Vein endothelial cell (primary cell): Measurements from ENCODE around the gene PIKFYVE. TPM values are rescaled to one million over a fixed set of nuclear protein-coding genes. Genes with fewer than 3 reads are reported as not detected.

Source experiments
- total RNA-seq: library from RNA; depleted of rRNA; stranded (reverse); fragments of >200 nt; gene quantifications from 2 replicates; pipeline ENCODE4 v1.2.3, GENCODE V29; 2012

PIKFYVE gene, protein sequence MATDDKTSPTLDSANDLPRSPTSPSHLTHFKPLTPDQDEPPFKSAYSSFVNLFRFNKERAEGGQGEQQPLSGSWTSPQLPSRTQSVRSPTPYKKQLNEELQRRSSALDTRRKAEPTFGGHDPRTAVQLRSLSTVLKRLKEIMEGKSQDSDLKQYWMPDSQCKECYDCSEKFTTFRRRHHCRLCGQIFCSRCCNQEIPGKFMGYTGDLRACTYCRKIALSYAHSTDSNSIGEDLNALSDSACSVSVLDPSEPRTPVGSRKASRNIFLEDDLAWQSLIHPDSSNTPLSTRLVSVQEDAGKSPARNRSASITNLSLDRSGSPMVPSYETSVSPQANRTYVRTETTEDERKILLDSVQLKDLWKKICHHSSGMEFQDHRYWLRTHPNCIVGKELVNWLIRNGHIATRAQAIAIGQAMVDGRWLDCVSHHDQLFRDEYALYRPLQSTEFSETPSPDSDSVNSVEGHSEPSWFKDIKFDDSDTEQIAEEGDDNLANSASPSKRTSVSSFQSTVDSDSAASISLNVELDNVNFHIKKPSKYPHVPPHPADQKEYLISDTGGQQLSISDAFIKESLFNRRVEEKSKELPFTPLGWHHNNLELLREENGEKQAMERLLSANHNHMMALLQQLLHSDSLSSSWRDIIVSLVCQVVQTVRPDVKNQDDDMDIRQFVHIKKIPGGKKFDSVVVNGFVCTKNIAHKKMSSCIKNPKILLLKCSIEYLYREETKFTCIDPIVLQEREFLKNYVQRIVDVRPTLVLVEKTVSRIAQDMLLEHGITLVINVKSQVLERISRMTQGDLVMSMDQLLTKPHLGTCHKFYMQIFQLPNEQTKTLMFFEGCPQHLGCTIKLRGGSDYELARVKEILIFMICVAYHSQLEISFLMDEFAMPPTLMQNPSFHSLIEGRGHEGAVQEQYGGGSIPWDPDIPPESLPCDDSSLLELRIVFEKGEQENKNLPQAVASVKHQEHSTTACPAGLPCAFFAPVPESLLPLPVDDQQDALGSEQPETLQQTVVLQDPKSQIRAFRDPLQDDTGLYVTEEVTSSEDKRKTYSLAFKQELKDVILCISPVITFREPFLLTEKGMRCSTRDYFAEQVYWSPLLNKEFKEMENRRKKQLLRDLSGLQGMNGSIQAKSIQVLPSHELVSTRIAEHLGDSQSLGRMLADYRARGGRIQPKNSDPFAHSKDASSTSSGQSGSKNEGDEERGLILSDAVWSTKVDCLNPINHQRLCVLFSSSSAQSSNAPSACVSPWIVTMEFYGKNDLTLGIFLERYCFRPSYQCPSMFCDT (N-terminal part only)
- total RNA-seq, result 33.3 and 39.1 TPM in 2 replicates

DNA sequence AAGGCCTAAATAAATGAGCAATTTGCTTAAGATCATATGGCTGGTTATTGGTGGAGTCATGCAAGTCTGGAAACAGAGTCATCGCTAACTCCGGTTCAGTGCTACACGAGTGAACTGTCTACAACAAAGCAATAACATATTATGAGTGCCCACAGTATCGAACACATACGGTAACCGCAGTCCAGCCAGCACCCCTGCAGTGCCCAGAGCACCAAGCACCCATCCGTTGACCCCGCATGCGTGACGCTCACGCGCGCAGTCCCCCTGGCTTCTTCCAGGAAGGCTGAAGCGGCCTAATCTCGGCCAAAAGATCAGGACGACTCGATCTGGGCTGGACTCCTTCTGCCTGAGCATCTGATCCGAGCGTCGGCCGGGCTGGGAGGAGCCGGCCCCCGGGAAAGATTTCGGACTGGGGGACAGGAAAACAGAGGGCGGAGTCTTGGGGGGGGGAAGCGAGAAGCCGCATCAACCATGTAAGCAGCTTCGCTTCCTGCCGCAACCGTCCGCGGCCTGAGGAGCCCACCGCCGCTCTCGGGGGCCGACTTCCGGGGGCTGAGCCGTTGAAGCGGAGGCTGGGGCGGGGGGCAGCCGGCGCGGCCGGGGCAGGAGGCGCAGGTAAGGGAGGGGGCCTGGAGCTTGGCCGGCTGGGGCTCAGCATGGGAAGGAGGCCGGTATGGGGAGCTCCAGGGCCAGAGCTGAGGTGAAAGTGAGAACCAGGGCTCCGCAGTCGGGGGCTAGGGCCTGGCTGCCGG is at the start of gene PIKFYVE:
TSS of gene PIKFYVE (plus strand) at position 455 of the 752 bp plus-strand sequence. CDS start 5,265 bp downstream, outside the sequence.

DNA sequence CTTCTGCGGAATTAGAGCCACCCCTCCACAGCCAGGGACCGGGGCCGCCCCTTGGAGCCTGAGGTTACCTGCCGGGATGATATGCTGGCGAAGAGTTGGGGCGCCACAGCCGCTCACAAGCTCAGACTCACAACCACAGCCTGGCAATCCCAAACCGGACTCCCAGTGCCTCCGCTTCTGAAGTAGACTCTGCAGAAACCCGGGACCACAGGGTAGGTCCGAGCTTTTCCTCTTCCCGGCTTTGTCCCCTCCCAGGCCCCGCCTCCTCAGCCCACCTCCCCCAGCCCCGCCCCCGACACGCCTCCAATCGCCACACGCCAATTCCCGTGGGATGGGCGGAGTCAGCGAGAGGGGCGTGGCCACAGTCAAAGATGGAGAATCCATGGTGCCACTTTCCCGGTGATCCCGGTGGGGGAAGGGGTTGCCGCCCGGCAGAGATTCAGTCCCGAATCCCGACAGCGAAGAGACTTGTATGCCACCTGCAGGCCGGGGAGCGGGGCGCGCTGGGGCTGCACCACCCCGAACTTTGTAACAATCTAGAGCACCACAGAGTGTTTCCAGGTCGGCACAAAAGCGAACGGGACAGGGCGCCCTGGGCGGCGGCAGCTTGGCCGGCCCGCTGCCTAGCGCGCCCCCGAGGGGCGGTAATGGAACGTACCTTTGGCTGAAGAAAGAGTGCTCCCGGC is 11.0 kb upstream of the PIKFYVE start, which contains the start of gene IDH1:
TSS of gene IDH1 (minus strand) at position 201 of the 686 bp plus-strand sequence. CDS start 3,520 bp downstream, outside the sequence.

DNA sequence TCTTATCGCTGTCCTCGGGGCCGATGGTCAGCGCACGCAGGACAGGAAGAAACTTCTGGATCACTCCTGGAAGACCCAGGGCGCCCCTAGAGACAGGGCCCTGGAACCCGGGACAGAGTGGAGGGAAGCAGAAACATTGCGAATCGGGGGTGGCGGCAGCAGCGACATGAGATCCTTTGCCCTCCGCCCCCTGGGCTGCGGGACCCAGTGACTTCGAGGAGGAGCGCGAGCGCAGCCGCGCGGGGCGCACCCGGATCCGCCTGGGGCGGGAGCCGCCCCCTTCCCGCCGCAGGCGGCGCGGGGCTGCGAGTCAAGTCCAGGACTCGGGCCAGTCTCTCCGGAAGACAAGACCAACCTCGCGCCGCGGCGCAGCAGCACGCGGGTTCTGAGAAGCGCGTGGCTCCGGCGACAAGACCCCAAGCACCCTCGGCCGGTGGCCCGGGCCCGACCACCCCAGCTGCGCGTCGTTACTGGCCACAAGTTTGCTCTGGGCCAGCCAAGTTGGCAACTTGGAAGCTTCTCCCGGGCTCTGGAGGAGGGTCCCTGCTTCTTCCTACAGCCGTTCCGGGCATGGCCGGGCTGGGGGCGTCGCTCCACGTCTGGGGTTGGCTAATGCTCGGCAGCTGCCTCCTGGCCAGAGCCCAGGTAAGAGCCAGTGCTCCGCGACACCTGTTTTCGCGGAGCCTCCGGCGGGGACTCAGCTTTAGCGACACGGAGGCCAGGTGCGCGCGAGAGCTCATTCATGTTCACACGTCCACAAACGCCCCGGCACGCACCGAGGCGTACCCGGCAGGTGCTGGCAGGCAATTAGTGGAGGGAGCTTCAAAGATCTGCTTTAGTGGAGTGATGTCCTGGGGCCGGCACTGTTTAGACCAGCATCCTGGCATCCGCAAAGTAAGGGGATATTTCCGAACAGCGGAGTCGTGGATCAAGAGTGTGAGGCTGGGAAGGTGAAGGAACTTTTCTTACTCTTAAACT is 140.7 kb downstream of the PIKFYVE start, which contains the start of gene PTH2R:
TSS of gene PTH2R (plus strand) at position 319 of the 978 bp plus-strand sequence. CDS start at position 571, 252 bp downstream.

Other genes with a start within 250 kb of the PIKFYVE start
- gene PLEKHM3, start 240.7 kb upstream of the PIKFYVE start, total RNA-seq, result 11.5 and 12.4 TPM in 2 replicates
- gene CRYGD, start 141.7 kb upstream of the PIKFYVE start, total RNA-seq, result not detected in 2 replicates
- gene CRYGC, start 136.4 kb upstream of the PIKFYVE start, total RNA-seq, result not detected in 2 replicates
- gene CRYGB, start 120.1 kb upstream of the PIKFYVE start, total RNA-seq, result not detected in 2 replicates
- gene CRYGA, start 102.7 kb upstream of the PIKFYVE start, total RNA-seq, result not detected in 2 replicates
- gene C2orf80, start 76.2 kb upstream of the PIKFYVE start, total RNA-seq, result not detected in 2 replicates
- gene IDH1, start 11.2 kb upstream of the PIKFYVE start, total RNA-seq, result 54.9 and 112 TPM in 2 replicates
- gene PTH2R, start 140.5 kb downstream of the PIKFYVE start, total RNA-seq, result not detected in 2 replicates